Measurements from ENCODE around the gene IPO9.
"Not testable (repeated sequence)": the region's sequence is repeated elsewhere in the genome, so short reads cannot be mapped to it uniquely, and the experiment has no call there.

The IPO9 gene

GRCh38 chr1:201810466-201811216 is 18.3 kb upstream of the IPO9 start:
- DNase-seq, result no peak

- no peak for DNase-seq
These were observed 15.7 kb upstream of the IPO9 start for GRCh38 chr1:201813226-201813625.

GRCh38 chr1:201816309-201816854 is 12.6 kb upstream of the IPO9 start:
- DNase-seq, result no peak

GRCh38 chr1:201818971-201819750 is 9.8 kb upstream of the IPO9 start:
- DNase-seq, result no peak

GRCh38 chr1:201820413-201820812 is 8.5 kb upstream of the IPO9 start:
- no peak for DNase-seq

- DNase-seq, result no peak
These were observed 3.7 kb upstream of the IPO9 start for GRCh38 chr1:201825245-201825644.

GRCh38 chr1:201826830-201827229 is 2.1 kb upstream of the IPO9 start:
- no peak for DNase-seq

GRCh38 chr1:201827321-201828216 is 1.4 kb upstream of the IPO9 start:
- DNase-seq, result no peak

GRCh38 chr1:201828217-201828819 is 639 bp upstream of the IPO9 start:
- no peak for DNase-seq

GRCh38 chr1:201831371-201831770 is 2.4 kb downstream of the IPO9 start:
- DNase-seq, result no peak

DNA sequence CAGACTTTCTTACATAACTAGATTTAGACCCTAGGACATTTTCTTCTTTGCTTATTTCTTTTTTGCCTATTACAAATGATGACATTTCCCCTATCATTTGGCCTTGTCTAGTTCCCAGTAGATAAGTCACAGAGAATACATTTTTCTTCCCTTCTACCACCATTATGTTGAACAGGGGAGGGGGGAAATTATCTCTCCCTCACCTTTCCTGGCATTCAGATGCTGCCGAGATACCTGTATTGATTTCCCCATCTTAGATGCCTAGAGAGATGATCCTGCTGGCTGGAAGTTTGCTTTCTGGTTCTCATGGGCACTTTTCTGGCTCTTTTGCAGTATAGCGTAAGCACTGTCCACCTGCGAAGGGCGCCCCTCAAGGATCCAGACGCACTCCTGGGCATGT is 5.7 kb downstream of the IPO9 start:
- no peak for DNase-seq

- no peak for DNase-seq
These were observed 9.4 kb downstream of the IPO9 start for GRCh38 chr1:201838381-201838780.

DNA sequence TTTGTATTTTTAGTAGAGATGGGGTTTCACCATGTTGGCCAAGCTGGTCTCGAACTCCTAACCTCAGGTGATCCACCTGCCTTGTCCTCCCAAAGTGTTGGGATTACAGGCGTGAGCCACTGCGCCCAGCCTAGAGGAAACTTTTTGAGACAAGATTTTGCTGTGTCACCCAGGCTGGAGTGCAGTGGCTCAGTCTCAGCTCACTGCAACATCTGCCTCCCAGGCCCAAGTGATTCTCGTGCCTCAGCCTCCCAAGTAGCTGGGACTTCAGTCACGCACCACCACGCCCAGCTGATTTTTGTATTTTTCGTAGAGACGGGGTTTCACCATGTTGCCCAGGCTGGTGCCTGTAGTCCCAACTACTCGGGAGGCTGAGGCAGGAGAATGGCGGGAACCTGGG is 10.1 kb downstream of the IPO9 start:
- not testable (repeated sequence) for DNase-seq

DNA sequence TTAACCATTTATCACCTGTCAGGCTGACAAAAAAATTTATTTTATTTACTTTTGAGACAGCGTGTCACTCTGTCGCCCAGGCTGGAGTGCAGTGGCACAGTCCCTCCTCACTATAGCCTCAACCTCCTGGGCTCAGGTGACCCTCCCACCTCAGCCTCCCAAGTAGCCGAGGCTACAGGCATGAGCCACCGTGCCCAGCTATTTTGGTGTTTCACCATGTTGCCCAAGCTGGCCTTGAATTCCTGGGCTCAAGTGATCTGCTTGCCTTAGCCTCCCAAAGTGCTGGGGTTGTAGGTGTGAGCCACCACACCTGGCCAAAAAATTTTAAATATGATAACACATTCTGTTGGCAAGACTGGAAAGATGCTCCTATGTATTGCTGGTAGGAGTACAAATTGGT is 11.1 kb downstream of the IPO9 start:
- DNase-seq, result no peak

GRCh38 chr1:201840490-201840889 is 11.5 kb downstream of the IPO9 start:
- DNase-seq, result no peak

GRCh38 chr1:201841265-201841912 is 12.4 kb downstream of the IPO9 start:
- DNase-seq, result no peak

DNA sequence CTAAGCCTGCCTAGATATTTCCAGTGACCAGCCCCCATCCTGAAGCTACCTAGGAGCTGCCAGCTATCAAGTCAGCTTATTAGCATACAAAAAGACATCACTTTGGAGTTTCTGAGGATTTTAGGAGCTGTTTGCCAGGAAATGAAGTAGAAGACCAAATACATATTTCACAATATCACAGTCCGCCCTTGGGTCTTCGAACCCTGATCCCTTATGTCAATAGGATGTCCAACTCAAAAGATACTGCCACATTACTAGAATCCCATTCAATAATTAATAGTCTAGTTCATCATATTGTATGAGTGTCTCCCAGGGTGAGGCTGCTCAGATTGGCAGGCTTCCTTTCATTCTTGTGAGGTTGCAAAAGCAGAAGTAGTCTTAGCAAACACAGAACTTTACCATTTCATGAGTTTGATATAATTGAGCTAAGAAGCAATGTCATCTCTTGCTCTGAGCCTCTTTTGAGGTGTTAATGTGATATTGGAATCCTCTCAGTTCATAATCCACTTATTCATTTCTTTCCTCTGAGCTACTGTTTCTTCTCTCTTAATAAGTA is 13.6 kb downstream of the IPO9 start:
- no peak for DNase-seq

DNA sequence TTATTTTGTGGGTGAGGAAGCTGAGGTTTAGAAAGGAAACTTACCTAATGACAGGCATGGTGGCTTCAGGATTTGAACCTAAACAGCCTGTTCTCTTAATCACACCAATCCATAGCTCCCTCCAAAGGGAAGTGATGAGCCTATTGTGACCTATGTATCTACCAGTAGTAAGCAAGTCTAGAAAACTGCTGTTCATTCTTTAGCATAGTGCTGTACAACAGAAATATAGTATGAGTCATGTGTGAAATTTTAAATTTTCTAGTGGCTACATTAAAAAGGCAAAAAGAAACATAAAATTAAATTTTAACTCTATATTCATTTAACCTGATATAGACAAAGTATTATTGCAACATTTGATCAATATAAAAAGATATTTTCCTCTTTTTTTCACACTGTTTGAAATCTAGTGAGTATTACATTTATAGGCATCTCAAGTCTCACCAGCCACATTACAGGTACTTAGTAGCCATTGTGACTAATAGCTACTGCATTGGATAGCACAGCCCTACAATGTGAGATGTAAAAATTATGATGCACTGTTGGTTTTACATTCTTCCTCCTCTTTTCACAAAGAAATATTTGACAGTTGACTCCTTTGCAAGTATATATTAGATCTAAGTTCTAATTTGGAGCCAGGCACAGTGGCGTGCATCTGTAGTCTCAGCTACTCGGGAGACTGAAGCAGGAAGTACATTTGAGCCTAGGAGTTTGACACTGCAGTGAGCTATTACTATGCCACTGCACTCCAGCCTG is 16.6 kb downstream of the IPO9 start:
- no peak for DNase-seq

GRCh38 chr1:201847150-201847549 is 18.2 kb downstream of the IPO9 start:
- no peak for DNase-seq

DNA sequence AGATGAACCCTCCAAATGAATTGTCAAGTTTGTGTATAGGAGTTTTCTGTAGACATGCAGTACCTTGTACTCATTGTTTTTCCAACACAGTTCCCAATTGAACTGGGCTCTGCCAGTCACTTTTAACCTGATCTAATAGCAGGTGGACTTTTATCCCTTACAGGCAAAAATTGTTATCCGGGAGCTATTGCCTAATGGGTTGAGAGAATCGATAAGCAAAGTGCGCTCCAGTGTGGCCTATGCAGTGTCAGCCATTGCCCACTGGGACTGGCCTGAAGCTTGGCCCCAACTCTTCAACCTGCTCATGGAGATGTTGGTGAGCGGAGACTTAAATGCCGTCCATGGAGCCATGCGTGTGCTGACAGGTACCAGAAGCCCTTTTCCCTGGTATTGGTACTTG is 19.3 kb downstream of the IPO9 start:
- no peak for DNase-seq

Measured in NCI-H774 (cell line).